ENCODE measurements around the gene PAK6.

The PAK6 gene

GRCh38 chr15:40298216-40298935, 59.5 kb downstream of the PAK6 start:
- in situ Hi-C loops (cut with MboI; ENCODE audit: low sequenced_read_pairs, unreplicated experiment), result no loop called here
- no peak for DNase-seq (ENCODE audit: low spot score)

GRCh38 chr15:40300367-40300766, 61.5 kb downstream of the PAK6 start:
- in situ Hi-C loops (cut with MboI; ENCODE audit: low sequenced_read_pairs, unreplicated experiment), result no loop called here
- DNase-seq (ENCODE audit: low spot score), result no peak
- TF ChIP-seq CTCF (IDR thresholded peaks at IDR 0.05; ENCODE audit: borderline replicate concordance, control extremely low read depth, extremely low read depth, insufficient read depth, missing control alignments), result no peak

More at GRCh38 chr15:40298216-40298935, 59.5 kb downstream of the PAK6 start:
- no peak for TF ChIP-seq CTCF (IDR thresholded peaks at IDR 0.05; ENCODE audit: borderline replicate concordance, control extremely low read depth, extremely low read depth, insufficient read depth, missing control alignments)

GRCh38 chr15:40300771-40301170, 61.9 kb downstream of the PAK6 start:
- no peak for DNase-seq (ENCODE audit: low spot score)
- in situ Hi-C loops (cut with MboI; ENCODE audit: low sequenced_read_pairs, unreplicated experiment), result no loop called here
- no peak for TF ChIP-seq CTCF (IDR thresholded peaks at IDR 0.05; ENCODE audit: borderline replicate concordance, control extremely low read depth, extremely low read depth, insufficient read depth, missing control alignments)

GRCh38 chr15:40301467-40302179, 62.8 kb downstream of the PAK6 start:
- DNase-seq (ENCODE audit: low spot score), result no peak
- no peak for TF ChIP-seq CTCF (IDR thresholded peaks at IDR 0.05; ENCODE audit: borderline replicate concordance, control extremely low read depth, extremely low read depth, insufficient read depth, missing control alignments)
- in situ Hi-C loops (cut with MboI; ENCODE audit: low sequenced_read_pairs, unreplicated experiment), result no loop called here

GRCh38 chr15:40302288-40302886, 63.5 kb downstream of the PAK6 start:
- no peak for DNase-seq (ENCODE audit: low spot score)
- no peak for TF ChIP-seq CTCF (IDR thresholded peaks at IDR 0.05; ENCODE audit: borderline replicate concordance, control extremely low read depth, extremely low read depth, insufficient read depth, missing control alignments)
- in situ Hi-C loops (cut with MboI; ENCODE audit: low sequenced_read_pairs, unreplicated experiment), result no loop called here

GRCh38 chr15:40302981-40303380, 64.1 kb downstream of the PAK6 start:
- TF ChIP-seq CTCF (IDR thresholded peaks at IDR 0.05; ENCODE audit: borderline replicate concordance, control extremely low read depth, extremely low read depth, insufficient read depth, missing control alignments), result no peak
- DNase-seq (ENCODE audit: low spot score), result no peak
- in situ Hi-C loops (cut with MboI; ENCODE audit: low sequenced_read_pairs, unreplicated experiment), result no loop called here
